Tibial nerve (tissue), 4 donors: ENCODE results near the gene ARHGAP26. TPM values are rescaled to one million over a fixed set of nuclear protein-coding genes. Genes with fewer than 3 reads are reported as not detected.

Experiments used
- DNase-seq, 2 donors: peaks; one replicate each; pipeline ENCODE4 v3.0.0-alpha.2; 2019; ENCODE audit warnings: low spot score in 2 of 2
- H3K27ac ChIP-seq, 4 donors: fragments of 200-600 bp; sonication (generic) in 3 of 4; one replicate each; pipeline ENCODE4 v1.5.1; 2017 to 2019; ENCODE audit warnings: mild to moderate bottlenecking in 1 of 4
- H3K27me3 ChIP-seq, 2 donors: fragments of 200-600 bp; sonication (generic) in 1 of 2; one replicate each; pipeline versions ENCODE4 v1.5.1 to v1.6.0; 2017 to 2019
- H3K36me3 ChIP-seq, 3 donors: fragments of 200-600 bp; sonication (generic); one replicate each; pipeline ENCODE4 v1.5.1; 2018 to 2019
- H3K4me1 ChIP-seq, 4 donors: fragments of 200-600 bp; sonication (generic) in 3 of 4; one replicate each; pipeline ENCODE4 v1.5.1; 2017 to 2019
- H3K4me3 ChIP-seq, 4 donors: fragments of 200-600 bp; sonication (generic) in 3 of 4; one replicate each; pipeline ENCODE4 v1.5.1; 2017 to 2019; ENCODE audit warnings: mild to moderate bottlenecking in 1 of 4, moderate library complexity in 1 of 4
- H3K9me3 ChIP-seq, 4 donors: fragments of 200-600 bp; sonication (generic) in 3 of 4; one replicate each; pipeline ENCODE4 v1.5.1; 2017 to 2019
- EP300 ChIP-seq, 2 donors: sonication (generic); formaldehyde crosslinking; IDR thresholded peaks; one replicate each; pipeline ENCODE4 v1.6.1; 2017; ENCODE audit warnings: antibody characterized with exemption in 2 of 2, mild to moderate bottlenecking in 1 of 2
- POLR2A ChIP-seq, 2 donors: fragments of 450-650 bp; IDR thresholded peaks; one replicate each; pipeline ENCODE4 v1.6.1; 2017; ENCODE audit warnings: antibody characterized with exemption in 2 of 2, mild to moderate bottlenecking in 2 of 2, moderate library complexity in 2 of 2
- WGBS, 2 donors: methylation state at CpG; one replicate each; pipeline ENCODE4 v1.1.5; 2018; 5-methylcytosine and 5-hydroxymethylcytosine counted together
- total RNA-seq, 4 donors: library from RNA; depleted of rRNA; stranded (reverse); fragments of >200 nt; gene quantifications; one replicate each; pipeline ENCODE4 v1.1.0, GENCODE V29; 2016
- TF ChIP-seq, protein P1 (sequence below), 5 experiments: fragments of 200-600 bp in 3 of 5; fragments of 450-650 bp in 2 of 5; sonication (generic) in 3 of 5; IDR thresholded peaks; one replicate each; pipeline ENCODE4 v1.5.1; 2016 to 2019; ENCODE audit warnings: antibody characterized with exemption in 5 of 5, mild to moderate bottlenecking in 3 of 5, moderate library complexity in 2 of 5

The ARHGAP26 gene
- total RNA-seq, 4 donors from 2014 or later: 33.7 to 77.8 (median 57.8) TPM

DNA sequence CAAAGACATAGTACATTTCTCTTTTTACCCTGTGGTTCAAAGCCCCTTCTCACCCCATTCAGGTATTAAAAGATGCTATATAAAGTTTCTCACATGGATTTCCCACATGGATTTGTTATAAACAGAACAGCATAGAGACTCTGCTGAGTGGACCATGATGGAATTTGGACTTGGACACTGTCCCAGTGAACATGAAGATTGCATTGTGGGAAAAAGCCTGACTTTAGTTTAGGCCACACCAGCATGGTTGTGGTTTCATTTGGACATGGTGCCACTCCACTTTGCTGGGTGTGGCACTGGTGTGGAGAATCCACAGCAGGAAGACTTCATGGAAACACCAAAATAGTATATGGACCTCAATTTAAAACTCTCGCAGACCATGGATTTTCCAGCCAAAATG lies 124.6 kb downstream of the ARHGAP26 start:
- 95 to 100% methylated on average over 1 of the region's 1 CpG for WGBS, 2 donors
- Histone ChIP-seq H3K9me3 (no peaks in the 10 kb centered on the region), H3K27ac (no peak overlapping the region), H3K36me3 (peaks cover 0 to 9% (median 0%) of the 10 kb centered on the region in 3 donors), H3K27me3 (no peaks in the 10 kb centered on the region), H3K4me1 (no peaks in the 10 kb centered on the region), H3K4me3 (no peak overlapping the region)
- TF ChIP-seq POLR2A (IDR thresholded peaks at IDR 0.05): no peak
- no peak for TF ChIP-seq EP300 (IDR thresholded peaks at IDR 0.05)
- TF ChIP-seq, protein P1, sequence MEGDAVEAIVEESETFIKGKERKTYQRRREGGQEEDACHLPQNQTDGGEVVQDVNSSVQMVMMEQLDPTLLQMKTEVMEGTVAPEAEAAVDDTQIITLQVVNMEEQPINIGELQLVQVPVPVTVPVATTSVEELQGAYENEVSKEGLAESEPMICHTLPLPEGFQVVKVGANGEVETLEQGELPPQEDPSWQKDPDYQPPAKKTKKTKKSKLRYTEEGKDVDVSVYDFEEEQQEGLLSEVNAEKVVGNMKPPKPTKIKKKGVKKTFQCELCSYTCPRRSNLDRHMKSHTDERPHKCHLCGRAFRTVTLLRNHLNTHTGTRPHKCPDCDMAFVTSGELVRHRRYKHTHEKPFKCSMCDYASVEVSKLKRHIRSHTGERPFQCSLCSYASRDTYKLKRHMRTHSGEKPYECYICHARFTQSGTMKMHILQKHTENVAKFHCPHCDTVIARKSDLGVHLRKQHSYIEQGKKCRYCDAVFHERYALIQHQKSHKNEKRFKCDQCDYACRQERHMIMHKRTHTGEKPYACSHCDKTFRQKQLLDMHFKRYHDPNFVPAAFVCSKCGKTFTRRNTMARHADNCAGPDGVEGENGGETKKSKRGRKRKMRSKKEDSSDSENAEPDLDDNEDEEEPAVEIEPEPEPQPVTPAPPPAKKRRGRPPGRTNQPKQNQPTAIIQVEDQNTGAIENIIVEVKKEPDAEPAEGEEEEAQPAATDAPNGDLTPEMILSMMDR (IDR thresholded peaks at IDR 0.05): no peak
- DNase-seq: no peak

DNA sequence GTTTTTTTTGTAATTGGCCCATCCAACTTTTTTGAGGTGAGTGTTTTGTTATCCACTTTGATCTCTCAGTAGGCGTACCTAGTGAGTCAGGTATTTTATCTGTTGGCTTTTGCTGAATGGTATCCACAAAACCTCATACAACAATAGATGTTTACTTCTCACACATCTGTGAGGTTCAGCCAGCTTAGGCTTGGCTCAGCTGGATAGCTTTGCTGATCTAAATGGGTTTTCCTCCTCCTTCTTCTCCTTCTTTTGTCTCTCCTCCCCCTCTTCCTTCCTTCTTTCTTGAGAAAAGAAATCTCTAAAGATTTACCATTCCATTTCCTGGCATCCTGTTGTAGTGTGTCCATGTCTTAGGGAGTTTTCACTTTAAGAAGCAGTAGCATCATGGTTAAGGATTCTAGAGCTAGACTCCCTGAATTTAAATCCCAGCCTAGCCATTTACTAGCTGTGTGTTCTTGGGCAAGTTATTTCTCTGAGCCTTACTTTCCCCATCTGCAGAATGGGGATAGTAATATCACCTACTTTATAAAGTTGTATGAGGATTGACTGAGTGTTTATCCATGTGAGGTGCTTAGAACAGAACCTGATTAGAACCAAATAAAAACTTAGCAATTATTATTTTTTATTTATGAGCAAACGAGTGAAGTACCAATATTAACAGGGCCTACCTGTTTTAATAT lies 126.3 kb downstream of the ARHGAP26 start:
- Histone ChIP-seq H3K27me3 (no peaks in the 10 kb centered on the region), H3K4me1 (peaks cover 0 to 9% (median 2%) of the 10 kb centered on the region in 4 donors), H3K9me3 (no peaks in the 10 kb centered on the region), H3K36me3 (peaks cover 0 to 9% (median 0%) of the 10 kb centered on the region in 3 donors), H3K4me3 (no peak overlapping the region), H3K27ac (no peak overlapping the region)
- 95 to 97% methylated on average over 2 of the region's 2 CpGs for WGBS, 2 donors
- TF ChIP-seq POLR2A (IDR thresholded peaks at IDR 0.05) (no peak), EP300 (IDR thresholded peaks at IDR 0.05) (no peak)
- TF ChIP-seq, protein P1 (IDR thresholded peaks at IDR 0.05): no peak
- DNase-seq: no peak

DNA sequence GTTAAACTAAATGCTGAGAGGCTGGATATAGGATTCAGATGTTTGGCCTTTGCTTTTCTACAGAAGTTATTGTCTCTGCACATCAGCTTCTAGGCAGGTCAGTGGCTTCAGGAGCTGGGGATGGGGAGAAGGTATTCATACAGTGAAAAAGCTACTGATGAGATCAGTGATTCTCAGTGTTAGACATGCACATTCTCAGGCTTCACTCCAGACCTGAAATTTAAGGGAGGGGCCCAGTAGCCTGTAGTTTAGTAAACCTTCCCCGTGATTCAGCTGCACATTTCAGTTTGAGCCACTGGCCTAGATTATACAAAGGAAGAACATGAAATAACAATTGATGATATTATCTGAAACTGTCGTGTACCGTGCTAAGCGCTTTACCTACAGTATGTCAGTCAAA lies 127.2 kb downstream of the ARHGAP26 start:
- TF ChIP-seq POLR2A (IDR thresholded peaks at IDR 0.05) (no peak), EP300 (IDR thresholded peaks at IDR 0.05) (no peak)
- TF ChIP-seq, protein P1 (IDR thresholded peaks at IDR 0.05): no peak
- H3K27me3 ChIP-seq: no peaks in the 10 kb centered on the region
- WGBS, 2 donors: 96% methylated on average over 4 of the region's 4 CpGs
- peaks cover 0 to 11% (median 0%) of the 10 kb centered on the region in 3 donors for H3K36me3 ChIP-seq
- H3K4me1 ChIP-seq: peaks cover 0 to 15% (median 2%) of the 10 kb centered on the region in 4 donors
- H3K27ac ChIP-seq: no peak overlapping the region
- no peaks in the 10 kb centered on the region for H3K9me3 ChIP-seq
- DNase-seq: no peak
- no peak overlapping the region for H3K4me3 ChIP-seq

DNA sequence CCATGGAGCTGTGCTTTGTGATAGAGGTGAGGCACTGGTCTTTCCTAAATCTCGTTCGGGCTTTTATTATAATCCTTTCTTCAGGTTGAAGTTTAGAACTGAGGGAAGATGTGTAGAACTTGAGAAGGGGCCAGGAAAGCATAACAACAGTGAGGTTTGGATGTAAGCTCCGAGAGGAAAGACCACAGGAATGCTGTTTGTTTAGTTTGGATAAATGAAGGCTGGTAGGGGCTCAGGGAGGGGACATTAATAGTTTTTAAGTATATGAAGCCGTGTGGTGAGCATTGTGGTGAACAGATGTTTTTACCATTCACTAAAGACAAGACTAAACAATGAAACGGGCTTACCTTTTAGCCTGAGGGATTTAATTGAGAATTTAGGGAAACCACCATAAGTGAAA lies 130.8 kb downstream of the ARHGAP26 start:
- H3K4me1 ChIP-seq: peaks cover 0 to 15% (median 2%) of the 10 kb centered on the region in 4 donors
- no peaks in the 10 kb centered on the region for H3K9me3 ChIP-seq
- no peak overlapping the region for H3K27ac ChIP-seq
- no peak for DNase-seq
- TF ChIP-seq POLR2A (IDR thresholded peaks at IDR 0.05) (no peak), EP300 (IDR thresholded peaks at IDR 0.05) (no peak)
- TF ChIP-seq, protein P1 (IDR thresholded peaks at IDR 0.05): no peak
- H3K4me3 ChIP-seq: no peak overlapping the region
- H3K27me3 ChIP-seq: no peaks in the 10 kb centered on the region
- peaks cover 0 to 44% (median 0%) of the 10 kb centered on the region in 3 donors for H3K36me3 ChIP-seq
- 63 to 64% methylated on average over 5 of the region's 5 CpGs for WGBS, 2 donors

DNA sequence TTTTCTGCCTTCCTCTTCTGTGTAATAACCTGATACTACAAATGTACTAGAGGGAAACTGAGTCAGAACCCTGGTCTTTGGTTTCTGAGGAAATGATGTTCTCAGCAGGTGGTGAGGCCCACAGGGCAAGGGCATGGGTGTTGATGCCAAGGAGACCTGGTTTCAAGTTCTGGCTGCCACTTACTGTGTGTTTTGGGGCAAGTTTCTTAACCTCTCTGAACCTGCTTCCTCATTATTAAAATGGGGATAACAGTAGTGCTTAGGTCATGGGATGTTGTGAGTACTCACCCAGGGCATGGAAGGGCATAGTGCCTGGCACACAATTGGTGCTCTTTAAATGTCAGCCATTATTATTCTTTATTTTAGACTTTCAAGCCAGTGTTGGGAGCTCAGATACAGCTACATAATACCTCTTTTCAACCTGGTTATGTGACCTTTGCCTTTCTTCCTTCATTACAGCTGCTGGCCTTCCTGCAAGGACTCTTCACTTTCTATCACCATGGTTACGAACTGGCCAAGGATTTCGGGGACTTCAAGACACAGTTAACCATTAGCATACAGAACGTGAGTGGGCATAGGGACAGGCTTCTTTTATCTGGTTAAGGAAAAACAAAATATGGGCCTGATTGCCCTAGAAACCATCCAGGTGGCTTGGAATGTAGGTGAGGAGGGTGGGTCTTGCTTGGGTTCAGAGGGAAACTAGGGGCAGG lies 131.5 kb downstream of the ARHGAP26 start:
- H3K27me3 ChIP-seq: no peaks in the 10 kb centered on the region
- 53 to 64% methylated on average over 3 of the region's 3 CpGs for WGBS, 2 donors
- no peaks in the 10 kb centered on the region for H3K9me3 ChIP-seq
- DNase-seq: no peak
- H3K4me3 ChIP-seq: no peak overlapping the region
- H3K27ac ChIP-seq: no peak overlapping the region
- H3K36me3 ChIP-seq: peaks cover 0 to 50% (median 0%) of the 10 kb centered on the region in 3 donors
- H3K4me1 ChIP-seq: peaks cover 0 to 15% (median 2%) of the 10 kb centered on the region in 4 donors
- TF ChIP-seq POLR2A (IDR thresholded peaks at IDR 0.05): no peak
- TF ChIP-seq EP300 (IDR thresholded peaks at IDR 0.05): no peak
- TF ChIP-seq, protein P1 (IDR thresholded peaks at IDR 0.05): no peak
